Mesendoderm (in vitro differentiated cells): ENCODE results near the gene NELFA.

Experiments
- DNase-seq: peaks from one replicate; pipeline ENCODE4 v3.0.0; 2013
- H2AK5ac ChIP-seq: 2 replicates; pipeline ENCODE4 v1.6.1; 2013; ENCODE audit warnings: low read length, inconsistent platforms
- H2BK120ac ChIP-seq: 2 replicates; pipeline ENCODE4 v1.6.1; 2013; ENCODE audit warnings: low read depth, mild to moderate bottlenecking, low read length, moderate library complexity, mixed read lengths
- H2BK15ac ChIP-seq: replicated peaks from 2 replicates; pipeline ENCODE4 v1.6.1; 2013; ENCODE audit warnings: low read depth, mild to moderate bottlenecking, moderate library complexity
- H2BK5ac ChIP-seq: 2 replicates; pipeline ENCODE4 v1.6.1; 2013; ENCODE audit warnings: low read length, inconsistent platforms
- H3K18ac ChIP-seq: 2 replicates; pipeline ENCODE4 v1.6.1; 2013; ENCODE audit warnings: mild to moderate bottlenecking, low read length, mixed read lengths
- H3K23ac ChIP-seq: one replicate; pipeline ENCODE4 v1.6.1; 2013; ENCODE audit warnings: low read length
- H3K27ac ChIP-seq: 2 replicates; pipeline ENCODE4 v1.5.1; 2013; ENCODE audit warnings: low read depth, mild to moderate bottlenecking, inconsistent platforms, low read length, moderate library complexity
- H3K27me3 ChIP-seq: 2 replicates; pipeline ENCODE4 v1.6.1; 2013; ENCODE audit warnings: low read length, control low read depth, mild to moderate bottlenecking, inconsistent platforms; ENCODE audit not compliant: insufficient read depth, poor library complexity
- H3K36me3 ChIP-seq: 2 replicates; pipeline ENCODE4 v1.6.1; 2013; ENCODE audit warnings: low read length, inconsistent platforms; ENCODE audit not compliant: control insufficient read depth, insufficient read depth
- H3K4ac ChIP-seq: one replicate; pipeline ENCODE4 v1.6.1; 2013; ENCODE audit warnings: low read depth, mild to moderate bottlenecking, low read length, moderate library complexity
- H3K4me1 ChIP-seq: 2 replicates; pipeline ENCODE4 v1.6.1; 2013; ENCODE audit warnings: low read depth, low read length, inconsistent platforms; ENCODE audit not compliant: control insufficient read depth
- H3K4me2 ChIP-seq: 2 replicates; pipeline ENCODE4 v1.6.1; 2013; ENCODE audit warnings: low read length
- H3K4me3 ChIP-seq: 2 replicates; pipeline ENCODE4 v1.5.1; 2013; ENCODE audit warnings: mild to moderate bottlenecking, low read length
- H3K56ac ChIP-seq: one replicate; pipeline ENCODE4 v1.6.1; 2013; ENCODE audit warnings: low read length
- H3K79me1 ChIP-seq: 2 replicates; pipeline ENCODE4 v1.6.1; 2013; ENCODE audit warnings: low read length, inconsistent platforms
- H3K79me2 ChIP-seq: 2 replicates; pipeline ENCODE4 v1.6.1; 2013; ENCODE audit warnings: mild to moderate bottlenecking, low read length; ENCODE audit not compliant: control insufficient read depth, insufficient read depth
- H3K9ac ChIP-seq: 2 replicates; pipeline ENCODE4 v1.6.1; 2013; ENCODE audit warnings: low read length, inconsistent platforms
- H4K5ac ChIP-seq: one replicate; pipeline ENCODE4 v1.6.1; 2013; ENCODE audit warnings: low read length
- H4K8ac ChIP-seq: one replicate; pipeline ENCODE4 v1.6.1; 2013; ENCODE audit warnings: low read depth, mild to moderate bottlenecking, control low read depth, low read length, moderate library complexity
- WGBS: extraction: QIAGEN DNeasy Blood & Tissue Kit; methylation state at CpG from one replicate; pipeline ENCODE4 v1.1.7; 2013; ENCODE audit warnings: low lambda C conversion rate, missing lambda C conversion rate; ENCODE audit not compliant: insufficient coverage; ENCODE audit errors: extremely low coverage; 5-methylcytosine and 5-hydroxymethylcytosine counted together

The NELFA gene

GRCh38 chr4:1980561-1981041 lies 28.2 kb downstream of the NELFA start:
- Histone ChIP-seq H2BK5ac (no peak overlapping the region), H2BK15ac (no peak overlapping the region), H3K4ac (no peak overlapping the region), H3K36me3 (peaks cover 17% of the 10 kb centered on the region), H2BK120ac (no peak overlapping the region), H3K9ac (no peak overlapping the region), H4K8ac (no peak overlapping the region), H3K27me3 (no peaks in the 10 kb centered on the region), H3K27ac (no peak overlapping the region), H3K4me1 (no peaks in the 10 kb centered on the region), H3K79me2 (no peaks in the 10 kb centered on the region), H3K23ac (no peak overlapping the region), H3K4me2 (no peak overlapping the region), H3K56ac (no peak overlapping the region), H3K18ac (no peak overlapping the region), H3K79me1 (no peaks in the 10 kb centered on the region), H3K4me3 (no peak overlapping the region), H2AK5ac (no peak overlapping the region), H4K5ac (no peak overlapping the region)
- no CpG with 5 or more reads among the region's 16 CpGs for WGBS
- no peak for DNase-seq

GRCh38 chr4:1979477-1980196 lies 29.1 kb downstream of the NELFA start:
- H3K4me1 ChIP-seq, result no peaks in the 10 kb centered on the region

GRCh38 chr4:1978741-1979476 lies 29.9 kb downstream of the NELFA start:
- Histone ChIP-seq H3K4me3 (no peak overlapping the region), H3K4ac (no peak overlapping the region)
- WGBS, result no CpG with 5 or more reads among the region's 45 CpGs

More at GRCh38 chr4:1979477-1980196, 29.1 kb downstream of the NELFA start:
- Histone ChIP-seq H3K56ac (no peak overlapping the region), H2AK5ac (no peak overlapping the region), H2BK15ac (no peak overlapping the region), H3K79me1 (no peaks in the 10 kb centered on the region), H4K8ac (no peak overlapping the region), H3K27ac (no peak overlapping the region), H3K4me2 (no peak overlapping the region), H3K27me3 (no peaks in the 10 kb centered on the region), H3K36me3 (peaks cover 19% of the 10 kb centered on the region), H3K4ac (no peak overlapping the region), H3K23ac (no peak overlapping the region), H2BK5ac (no peak overlapping the region), H3K79me2 (no peaks in the 10 kb centered on the region), H3K9ac (no peak overlapping the region), H3K4me3 (no peak overlapping the region), H3K18ac (no peak overlapping the region), H4K5ac (no peak overlapping the region), H2BK120ac (no peak overlapping the region)
- DNase-seq, result no peak
- no CpG with 5 or more reads among the region's 22 CpGs for WGBS

GRCh38 chr4:1978226-1978625 lies 30.5 kb downstream of the NELFA start:
- no peak for DNase-seq
- H4K5ac ChIP-seq, result no peak overlapping the region
- H2BK15ac ChIP-seq, result no peak overlapping the region
- H3K4me3 ChIP-seq, result no peak overlapping the region
- peaks cover under 1% of the 10 kb centered on the region for H3K79me1 ChIP-seq
- no peak overlapping the region for H3K56ac ChIP-seq
- H3K18ac ChIP-seq, result no peak overlapping the region
- no peak overlapping the region for H3K4me2 ChIP-seq
- no peaks in the 10 kb centered on the region for H3K4me1 ChIP-seq
- no peak overlapping the region for H2AK5ac ChIP-seq
- H2BK120ac ChIP-seq, result no peak overlapping the region
- no peak overlapping the region for H3K9ac ChIP-seq
- H3K36me3 ChIP-seq, result peaks cover 15% of the 10 kb centered on the region
- H3K4ac ChIP-seq, result no peak overlapping the region
- no peak overlapping the region for H4K8ac ChIP-seq
- no peak overlapping the region for H2BK5ac ChIP-seq
- H3K27me3 ChIP-seq, result no peaks in the 10 kb centered on the region
- no peak overlapping the region for H3K27ac ChIP-seq
- H3K79me2 ChIP-seq, result no peaks in the 10 kb centered on the region
- no peak overlapping the region for H3K23ac ChIP-seq
- no CpG with 5 or more reads among the region's 13 CpGs for WGBS

More at GRCh38 chr4:1978741-1979476, 29.9 kb downstream of the NELFA start:
- H3K79me1 ChIP-seq, result no peaks in the 10 kb centered on the region
- H2BK120ac ChIP-seq, result no peak overlapping the region
- peaks cover 18% of the 10 kb centered on the region for H3K36me3 ChIP-seq
- H2BK15ac ChIP-seq, result no peak overlapping the region
- no peak overlapping the region for H2AK5ac ChIP-seq
- no peaks in the 10 kb centered on the region for H3K4me1 ChIP-seq
- no peak overlapping the region for H3K56ac ChIP-seq
- no peak for DNase-seq
- no peak overlapping the region for H3K27ac ChIP-seq
- H3K18ac ChIP-seq, result no peak overlapping the region
- no peak overlapping the region for H3K4me2 ChIP-seq
- no peaks in the 10 kb centered on the region for H3K79me2 ChIP-seq
- H3K27me3 ChIP-seq, result no peaks in the 10 kb centered on the region
- no peak overlapping the region for H3K9ac ChIP-seq
- H2BK5ac ChIP-seq, result no peak overlapping the region
- H3K23ac ChIP-seq, result no peak overlapping the region
- no peak overlapping the region for H4K5ac ChIP-seq
- H4K8ac ChIP-seq, result no peak overlapping the region

GRCh38 chr4:1976416-1977352 lies 32.1 kb downstream of the NELFA start:
- Histone ChIP-seq H2BK15ac (no peak overlapping the region), H3K79me2 (no peaks in the 10 kb centered on the region), H4K8ac (no peak overlapping the region), H3K79me1 (peaks cover 4% of the 10 kb centered on the region), H3K56ac (no peak overlapping the region), H3K23ac (no peak overlapping the region), H3K36me3 (peaks cover 17% of the 10 kb centered on the region), H2AK5ac (no peak overlapping the region), H3K4me3 (no peak overlapping the region), H4K5ac (no peak overlapping the region), H2BK120ac (no peak overlapping the region), H3K4me1 (no peaks in the 10 kb centered on the region), H3K18ac (no peak overlapping the region), H3K4ac (no peak overlapping the region), H3K4me2 (no peak overlapping the region), H3K27me3 (no peaks in the 10 kb centered on the region), H2BK5ac (no peak overlapping the region), H3K27ac (no peak overlapping the region), H3K9ac (no peak overlapping the region)
- DNase-seq, result no peak
- WGBS, result no CpG with 5 or more reads among the region's 35 CpGs
